K562 (cell line): ENCODE measurements around the gene UCN. TPM values are rescaled to one million over a fixed set of nuclear protein-coding genes. Genes with fewer than 3 reads are reported as not detected.

ENCODE experiments used
- ATAC-seq: fragments of 200-7000 bp; cut with Tn5 transposase; 3 replicates; pipeline ENCODE4 v1.9.1; 2020; ENCODE audit warnings: moderate library complexity
- BruUV-seq: library from RNA; stranded (reverse); fragments of 400-500 nt; replicated peaks from 2 replicates; lab custom pipeline; 2021; lab: Mats Ljungman, UMichigan
- CTCF ChIA-PET: fragments of 300-600 bp; formaldehyde crosslinking; extraction: SDS; loops from one replicate; lab custom pipeline; 2021; ENCODE audit warnings: low intra/inter-chr PET ratio; lab: Yijun Ruan, JAX
- POLR2A ChIA-PET: fragments of 300-600, 350-650 bp; sonication (Branson Sonifier 250); formaldehyde crosslinking; extraction: SDS; loops from one replicate; lab custom pipeline; 2021; ENCODE audit warnings: antibody characterized with exemption, inconsistent platforms; lab: Yijun Ruan, JAX
- DNase-seq, 4 experiments: peaks; one replicate each; pipeline versions ENCODE4 v3.0.0 to v3.0.0-alpha.2; 2011 to 2018; ENCODE audit warnings: low spot score in 3 of 4, mixed read lengths in 3 of 4; ENCODE audit errors: extremely low read depth in 1 of 4
- FAIRE-seq: peaks from 2 replicates; lab custom pipeline; 2011; peaks lifted over from hg19 to GRCh38; lab: Jason Lieb, UNC
- H2AFZ ChIP-seq: 2 replicates; pipeline ENCODE4 v1.6.0; 2011; ENCODE audit warnings: low read depth, low read length, control low read depth, inconsistent platforms
- H3K27ac ChIP-seq: fragments of 200-600 bp; 3 replicates; pipeline ENCODE4 v1.8.0; 2011; ENCODE audit warnings: low read depth, mild to moderate bottlenecking, control low read depth, inconsistent platforms, low read length, moderate library complexity, mixed read lengths; ENCODE audit errors: extremely low read depth
- H3K27me3 ChIP-seq, 2 experiments: fragments of 300-600 bp in 1 of 2; 2 replicates in 1 of 2; 3 replicates in 1 of 2; pipeline versions ENCODE4 v1.6.0 to v1.8.0; 2011; ENCODE audit warnings: inconsistent platforms in 2 of 2, low read length in 2 of 2, mild to moderate bottlenecking in 1 of 2, mixed read lengths in 1 of 2, moderate library complexity in 1 of 2; ENCODE audit not compliant: control insufficient read depth in 2 of 2, insufficient read depth in 2 of 2
- H3K36me3 ChIP-seq: fragments of 300-600 bp; 3 replicates; pipeline ENCODE4 v1.8.0; 2011; ENCODE audit warnings: mild to moderate bottlenecking, low read length, inconsistent platforms; ENCODE audit not compliant: control insufficient read depth, insufficient read depth
- H3K4me1 ChIP-seq, 2 experiments: fragments of 200-600 bp in 1 of 2; replicated peaks in 1 of 2; 2 replicates in 1 of 2; 3 replicates in 1 of 2; pipeline versions ENCODE4 v1.5.1 to v1.8.0; 2011; ENCODE audit warnings: inconsistent platforms in 2 of 2, low read length in 2 of 2, mild to moderate bottlenecking in 1 of 2, mixed read lengths in 1 of 2, moderate library complexity in 1 of 2; ENCODE audit not compliant: control insufficient read depth in 2 of 2, insufficient read depth in 2 of 2
- H3K4me2 ChIP-seq: 2 replicates; pipeline ENCODE4 v1.6.1; 2011; ENCODE audit warnings: low read length, control low read depth, inconsistent platforms, mixed read lengths; ENCODE audit not compliant: insufficient read depth
- H3K4me3 ChIP-seq: fragments of 200-600 bp; sonication (generic), shearing (Covaris generic); 2 replicates; pipeline ENCODE4 v1.5.1; 2016; ENCODE audit warnings: control low read depth, inconsistent platforms
- H3K79me2 ChIP-seq: fragments of 200-600 bp; 3 replicates; pipeline ENCODE4 v1.8.0; 2011; ENCODE audit warnings: low read length, inconsistent platforms; ENCODE audit not compliant: control insufficient read depth, insufficient read depth
- H3K9ac ChIP-seq, 2 experiments: 2 replicates each; pipeline versions ENCODE4 v1.6.0 to v1.6.1; 2011; ENCODE audit warnings: low read depth in 2 of 2, low read length in 2 of 2, control low read depth in 1 of 2, inconsistent platforms in 1 of 2, mild to moderate bottlenecking in 1 of 2, mixed read lengths in 1 of 2; ENCODE audit not compliant: insufficient read depth in 1 of 2
- H3K9me1 ChIP-seq: one replicate; pipeline ENCODE4 v1.6.0; 2011; ENCODE audit warnings: inconsistent platforms, mild to moderate bottlenecking, low read length, moderate library complexity; ENCODE audit not compliant: control insufficient read depth, insufficient read depth
- H3K9me3 ChIP-seq: replicated peaks from 2 replicates; pipeline ENCODE4 v1.5.1; 2011; ENCODE audit warnings: low read depth, low read length, inconsistent platforms; ENCODE audit not compliant: control insufficient read depth, insufficient read depth
- H4K20me1 ChIP-seq: replicated peaks from 2 replicates; pipeline ENCODE4 v1.6.1; 2011; ENCODE audit warnings: low read length, inconsistent platforms, mixed read lengths; ENCODE audit not compliant: control insufficient read depth, insufficient read depth
- CTBP1 ChIP-seq: fragments of 450-650 bp; IDR thresholded peaks from 2 replicates; pipeline ENCODE4 v1.6.1; 2016; ENCODE audit warnings: borderline replicate concordance
- MTF1 ChIP-seq: fragments of 250-450 bp; sonication (Bioruptor Pico); IDR thresholded peaks from 2 replicates; pipeline ENCODE4 v1.9.0; 2021; ENCODE audit warnings: moderate library complexity, mild to moderate bottlenecking, inconsistent platforms, borderline replicate concordance
- POLR3G ChIP-seq: IDR thresholded peaks from 2 replicates; pipeline ENCODE4 v1.6.1; 2011; ENCODE audit not compliant: insufficient read length, insufficient replicate concordance; ENCODE audit errors: extremely low read depth
- RBM14 ChIP-seq: fragments of 200-400 bp; formaldehyde crosslinking; IDR thresholded peaks from 2 replicates; pipeline ENCODE4 v1.6.1; 2018; ENCODE audit warnings: low read depth, mild to moderate bottlenecking, low read length, moderate library complexity, borderline replicate concordance; ENCODE audit not compliant: insufficient read depth
- THRA ChIP-seq: fragments of 450-650 bp; IDR thresholded peaks from 2 replicates; pipeline ENCODE4 v1.6.1; 2017; ENCODE audit warnings: mild to moderate bottlenecking, moderate library complexity
- ZNF584 ChIP-seq: fragments of 200-800 bp; sonication (Bioruptor generic); IDR thresholded peaks from 2 replicates; pipeline ENCODE4 v1.6.1; 2016; ENCODE audit warnings: low read depth, mild to moderate bottlenecking, missing genetic modification characterization, missing compliant biosample characterization
- WGBS: fragments of 100-300 bp; shearing (Covaris generic); methylation state at CpG from one replicate; pipeline ENCODE4 v1.1.6; 2016; ENCODE audit warnings: low coverage, mixed read lengths; ENCODE audit not compliant: insufficient coverage; ENCODE audit errors: missing lambda C conversion rate; 5-methylcytosine and 5-hydroxymethylcytosine counted together
- in situ Hi-C: fragments of 300-500 bp; cut with MboI; formaldehyde crosslinking; loops from 4 replicates; pipeline ENCODE4 v1.15.0; 2018; ENCODE audit warnings: inconsistent platforms, mixed read lengths
- intact Hi-C: fragments of 100-400 bp; cut with micrococcal nuclease; formaldehyde crosslinking; loops from 2 replicates; pipeline ENCODE4 v1.14.2; 2022
- polyA plus RNA-seq, 8 experiments: library from polyadenylated mRNA; depleted of rRNA in 4 of 8; stranded (reverse) in 5 of 8; unstranded in 3 of 8; fragments of >200 nt; fragmentation: Nextera tagmentation in 2 of 8; fragmentation: Illumina TruSeq in 1 of 8; extraction: Ambion mirVana in 2 of 8; extraction: Trizol in 1 of 8; gene quantifications; 2 replicates each; pipeline versions ENCODE4 v1.2.1 to v1.2.3, GENCODE V29; 2011 to 2014; ENCODE audit warnings: inconsistent platforms in 1 of 8, missing spikeins in 1 of 8
- total RNA-seq, 7 experiments: library from RNA; depleted of rRNA in 6 of 7; stranded (reverse); fragments of >200 nt in 6 of 7; fragmentation: Illumina TruSeq in 2 of 7; extraction: Trizol in 2 of 7; gene quantifications; 2 replicates each; pipeline versions ENCODE4 v1.2.1 to v1.2.3, GENCODE V29; 2011 to 2021; ENCODE audit warnings: low replicate concordance in 1 of 7
- TF ChIP-seq, protein P1 (sequence below): fragments of 250-450 bp; sonication (Bioruptor Pico); IDR thresholded peaks from 2 replicates; pipeline ENCODE4 v1.9.0; 2021; ENCODE audit warnings: mild to moderate bottlenecking
- TF ChIP-seq, protein P2 (sequence below): sonication (generic); formaldehyde crosslinking; IDR thresholded peaks from 2 replicates; pipeline ENCODE4 v1.8.0; 2022; ENCODE audit warnings: mild to moderate bottlenecking, low read depth, missing genetic modification reagents
- TF ChIP-seq, protein P3 (sequence below): fragments of 200-800 bp; sonication (Bioruptor generic); IDR thresholded peaks from 2 replicates; pipeline ENCODE4 v1.6.1; 2016; ENCODE audit warnings: missing genetic modification characterization, missing compliant biosample characterization

UCN gene
- total and polyA plus RNA-seq, 9 of the 15 experiments (the other 6 are each of a cell fraction or from before 2014, with no cell fraction given): 0.10 to 2.7 (median 0.43) TPM

DNA sequence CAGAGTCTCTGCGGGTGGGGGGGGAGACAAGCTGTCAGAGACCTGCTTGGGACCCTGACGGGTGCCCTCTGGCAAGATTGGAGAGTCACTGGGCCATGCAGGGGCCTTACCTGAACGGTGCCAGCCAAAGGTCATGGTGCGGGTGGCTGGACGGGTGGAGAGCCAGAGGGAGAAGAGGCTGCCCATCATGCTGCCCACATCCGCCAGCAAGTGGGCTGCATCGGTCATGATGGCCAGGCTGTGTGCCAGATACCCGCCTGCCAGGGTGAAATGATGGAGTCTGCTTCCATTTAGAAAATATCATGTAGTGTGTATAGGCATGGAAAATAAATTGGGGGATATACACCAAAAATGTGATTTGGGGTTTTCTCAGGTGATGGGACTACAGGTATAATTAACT, 50.2 kb downstream of the UCN start:
- Histone ChIP-seq H3K9ac (no peak overlapping the region), H2AFZ (no peak overlapping the region), H3K79me2 (no peaks in the 10 kb centered on the region), H3K27me3 (peaks cover 19 to 36% of the 10 kb centered on the region in 2 experiments; a peak in 3 of 5 replicates), H4K20me1 (no peaks in the 10 kb centered on the region; the same call in none of the 2 replicates), H3K4me3 (no peak overlapping the region), H3K36me3 (no peaks in the 10 kb centered on the region), H3K9me3 (no peaks in the 10 kb centered on the region), H3K27ac (no peak overlapping the region), H3K4me1 (peaks cover 10 to 40% of the 10 kb centered on the region in 2 experiments; a peak in 4 of 5 replicates), H3K9me1 (no peaks in the 10 kb centered on the region), H3K4me2 (no peak overlapping the region)
- DNase-seq (no peak), ATAC-seq (no peak), FAIRE-seq (no peak)
- CTCF ChIA-PET: no interaction called here
- in situ Hi-C loops: no loop called here
- 49% methylated on average over 7 of the region's 8 CpGs for WGBS
- BruUV-seq: no TSS peak
- POLR2A ChIA-PET: interaction anchor here (0.6 kb wide), 1 partner anchor 36 kb away, joined by 4 read pairs; no protein-coding TSS in a partner anchor
- intact Hi-C loops: no loop called here
- TF ChIP-seq POLR3G (no peak), RBM14 (no peak), THRA (no peak), ZNF584 (CRISPR knock-in tag) (no peak), CTBP1 (no peak), MTF1 (no peak)
- TF ChIP-seq, protein P1, sequence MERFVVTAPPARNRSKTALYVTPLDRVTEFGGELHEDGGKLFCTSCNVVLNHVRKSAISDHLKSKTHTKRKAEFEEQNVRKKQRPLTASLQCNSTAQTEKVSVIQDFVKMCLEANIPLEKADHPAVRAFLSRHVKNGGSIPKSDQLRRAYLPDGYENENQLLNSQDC: no peak
- TF ChIP-seq, protein P2, sequence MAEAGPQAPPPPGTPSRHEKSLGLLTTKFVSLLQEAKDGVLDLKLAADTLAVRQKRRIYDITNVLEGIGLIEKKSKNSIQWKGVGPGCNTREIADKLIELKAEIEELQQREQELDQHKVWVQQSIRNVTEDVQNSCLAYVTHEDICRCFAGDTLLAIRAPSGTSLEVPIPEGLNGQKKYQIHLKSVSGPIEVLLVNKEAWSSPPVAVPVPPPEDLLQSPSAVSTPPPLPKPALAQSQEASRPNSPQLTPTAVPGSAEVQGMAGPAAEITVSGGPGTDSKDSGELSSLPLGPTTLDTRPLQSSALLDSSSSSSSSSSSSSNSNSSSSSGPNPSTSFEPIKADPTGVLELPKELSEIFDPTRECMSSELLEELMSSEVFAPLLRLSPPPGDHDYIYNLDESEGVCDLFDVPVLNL: no peak
- TF ChIP-seq, protein P3, sequence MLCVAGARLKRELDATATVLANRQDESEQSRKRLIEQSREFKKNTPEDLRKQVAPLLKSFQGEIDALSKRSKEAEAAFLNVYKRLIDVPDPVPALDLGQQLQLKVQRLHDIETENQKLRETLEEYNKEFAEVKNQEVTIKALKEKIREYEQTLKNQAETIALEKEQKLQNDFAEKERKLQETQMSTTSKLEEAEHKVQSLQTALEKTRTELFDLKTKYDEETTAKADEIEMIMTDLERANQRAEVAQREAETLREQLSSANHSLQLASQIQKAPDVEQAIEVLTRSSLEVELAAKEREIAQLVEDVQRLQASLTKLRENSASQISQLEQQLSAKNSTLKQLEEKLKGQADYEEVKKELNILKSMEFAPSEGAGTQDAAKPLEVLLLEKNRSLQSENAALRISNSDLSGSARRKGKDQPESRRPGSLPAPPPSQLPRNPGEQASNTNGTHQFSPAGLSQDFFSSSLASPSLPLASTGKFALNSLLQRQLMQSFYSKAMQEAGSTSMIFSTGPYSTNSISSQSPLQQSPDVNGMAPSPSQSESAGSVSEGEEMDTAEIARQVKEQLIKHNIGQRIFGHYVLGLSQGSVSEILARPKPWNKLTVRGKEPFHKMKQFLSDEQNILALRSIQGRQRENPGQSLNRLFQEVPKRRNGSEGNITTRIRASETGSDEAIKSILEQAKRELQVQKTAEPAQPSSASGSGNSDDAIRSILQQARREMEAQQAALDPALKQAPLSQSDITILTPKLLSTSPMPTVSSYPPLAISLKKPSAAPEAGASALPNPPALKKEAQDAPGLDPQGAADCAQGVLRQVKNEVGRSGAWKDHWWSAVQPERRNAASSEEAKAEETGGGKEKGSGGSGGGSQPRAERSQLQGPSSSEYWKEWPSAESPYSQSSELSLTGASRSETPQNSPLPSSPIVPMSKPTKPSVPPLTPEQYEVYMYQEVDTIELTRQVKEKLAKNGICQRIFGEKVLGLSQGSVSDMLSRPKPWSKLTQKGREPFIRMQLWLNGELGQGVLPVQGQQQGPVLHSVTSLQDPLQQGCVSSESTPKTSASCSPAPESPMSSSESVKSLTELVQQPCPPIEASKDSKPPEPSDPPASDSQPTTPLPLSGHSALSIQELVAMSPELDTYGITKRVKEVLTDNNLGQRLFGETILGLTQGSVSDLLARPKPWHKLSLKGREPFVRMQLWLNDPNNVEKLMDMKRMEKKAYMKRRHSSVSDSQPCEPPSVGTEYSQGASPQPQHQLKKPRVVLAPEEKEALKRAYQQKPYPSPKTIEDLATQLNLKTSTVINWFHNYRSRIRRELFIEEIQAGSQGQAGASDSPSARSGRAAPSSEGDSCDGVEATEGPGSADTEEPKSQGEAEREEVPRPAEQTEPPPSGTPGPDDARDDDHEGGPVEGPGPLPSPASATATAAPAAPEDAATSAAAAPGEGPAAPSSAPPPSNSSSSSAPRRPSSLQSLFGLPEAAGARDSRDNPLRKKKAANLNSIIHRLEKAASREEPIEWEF (CRISPR knock-in tag): no peak
